CD14-positive monocyte (primary cell): Measurements from ENCODE around the gene CAMK1D. TPM values are rescaled to one million over a fixed set of nuclear protein-coding genes. Genes with fewer than 3 reads are reported as not detected.

ENCODE experiments used
- DNase-seq, 3 donors: peaks; one replicate each; pipeline ENCODE4 v3.0.0-alpha.2; 2011 to 2022
- H2AFZ ChIP-seq: 2 replicates; pipeline ENCODE4 v1.6.0; 2012; ENCODE audit warnings: mild to moderate bottlenecking, low read depth, low read length, inconsistent platforms; ENCODE audit not compliant: insufficient read depth, poor library complexity, severe bottlenecking
- H3K27ac ChIP-seq, 2 donors: 1 replicate in 1 of 2; 2 replicates in 1 of 2; pipeline ENCODE4 v1.5.1; 2012 to 2013; ENCODE audit warnings: low read length in 2 of 2, control low read depth in 1 of 2, inconsistent platforms in 1 of 2, low read depth in 1 of 2, mild to moderate bottlenecking in 1 of 2
- H3K27me3 ChIP-seq, 2 donors: one replicate each; pipeline versions ENCODE4 v1.6.0 to v1.6.1; 2011 to 2013; ENCODE audit warnings: low read length in 2 of 2; ENCODE audit not compliant: control insufficient read depth in 2 of 2, insufficient read depth in 2 of 2
- H3K36me3 ChIP-seq, 2 donors: replicated peaks in 1 of 2; 1 replicate in 1 of 2; 2 replicates in 1 of 2; pipeline versions ENCODE4 v1.5.1 to v1.6.1; 2012 to 2013; ENCODE audit warnings: low read length in 2 of 2, control low read depth in 1 of 2, inconsistent platforms in 1 of 2, mild to moderate bottlenecking in 1 of 2; ENCODE audit not compliant: insufficient read depth in 2 of 2, control insufficient read depth in 1 of 2
- H3K4me1 ChIP-seq, 2 donors: 1 replicate in 1 of 2; 2 replicates in 1 of 2; pipeline versions ENCODE4 v1.5.1 to v1.6.1; 2012 to 2013; ENCODE audit warnings: low read length in 2 of 2, control low read depth in 1 of 2, inconsistent platforms in 1 of 2, mild to moderate bottlenecking in 1 of 2, moderate library complexity in 1 of 2; ENCODE audit not compliant: insufficient read depth in 2 of 2, control insufficient read depth in 1 of 2
- H3K4me2 ChIP-seq: replicated peaks from 2 replicates; pipeline ENCODE3; 2012; ENCODE audit warnings: low read length, moderate library complexity, mild to moderate bottlenecking; ENCODE audit not compliant: poor library complexity, severe bottlenecking; ENCODE audit errors: extremely low read depth
- H3K4me3 ChIP-seq, 3 experiments: fragments of 200-600 bp in 1 of 3; sonication (generic) in 1 of 3; replicated peaks in 1 of 3; 1 replicate in 2 of 3; 2 replicates in 1 of 3; pipeline ENCODE4 v1.5.1; 2011 to 2013; ENCODE audit warnings: low read length in 3 of 3, mild to moderate bottlenecking in 3 of 3, control low read depth in 2 of 3, low read depth in 2 of 3, inconsistent platforms in 1 of 3, moderate library complexity in 1 of 3
- H3K79me2 ChIP-seq: 2 replicates; pipeline ENCODE4 v1.6.0; 2012; ENCODE audit warnings: mild to moderate bottlenecking, control low read depth, inconsistent platforms, low read length, moderate library complexity; ENCODE audit not compliant: insufficient read depth
- H3K9ac ChIP-seq: 2 replicates; pipeline ENCODE4 v1.6.0; 2017; ENCODE audit warnings: low read length, mild to moderate bottlenecking; ENCODE audit not compliant: insufficient read depth, poor library complexity, severe bottlenecking
- H3K9me3 ChIP-seq, 2 donors: replicated peaks in 1 of 2; 1 replicate in 1 of 2; 2 replicates in 1 of 2; pipeline versions ENCODE4 v1.5.1 to v1.6.1; 2012 to 2013; ENCODE audit warnings: low read length in 2 of 2, control low read depth in 1 of 2; ENCODE audit not compliant: control insufficient read depth in 1 of 2, insufficient read depth in 1 of 2
- H4K20me1 ChIP-seq: 2 replicates; pipeline ENCODE4 v1.6.0; 2012; ENCODE audit warnings: mild to moderate bottlenecking, low read length, control low read depth, moderate library complexity; ENCODE audit not compliant: insufficient read depth
- H3K27ac Mint-ChIP-seq, 7 donors: one replicate each; pipeline ENCODE4 v1.8.0; 2020; ENCODE audit warnings: mild to moderate bottlenecking in 7 of 7, mixed read lengths in 7 of 7, moderate library complexity in 6 of 7, inconsistent platforms in 2 of 7
- H3K27me3 Mint-ChIP-seq, 3 donors: one replicate each; pipeline ENCODE4 v1.8.0; 2021 to 2022; ENCODE audit warnings: low read depth in 3 of 3, mild to moderate bottlenecking in 3 of 3, mixed read lengths in 3 of 3, moderate library complexity in 3 of 3, inconsistent platforms in 1 of 3
- H3K36me3 Mint-ChIP-seq, 2 donors: one replicate each; pipeline ENCODE4 v1.8.0; 2020; ENCODE audit warnings: mixed read lengths in 2 of 2, inconsistent platforms in 1 of 2, mild to moderate bottlenecking in 1 of 2
- H3K4me1 Mint-ChIP-seq: one replicate; pipeline ENCODE4 v1.8.0; 2020; ENCODE audit warnings: mild to moderate bottlenecking, mixed read lengths
- H3K4me3 Mint-ChIP-seq, 2 donors: one replicate each; pipeline ENCODE4 v1.8.0; 2020; ENCODE audit warnings: mild to moderate bottlenecking in 2 of 2, mixed read lengths in 2 of 2, moderate library complexity in 1 of 2
- H3K9me3 Mint-ChIP-seq, 7 donors: one replicate each; pipeline ENCODE4 v1.8.0; 2020 to 2022; ENCODE audit warnings: mixed read lengths in 7 of 7, mild to moderate bottlenecking in 6 of 7, moderate library complexity in 6 of 7, inconsistent platforms in 2 of 7
- whole genome bisulfite sequencing: methylation state at CpG from one replicate; pipeline ENCODE4 v1.1.5; 2013; ENCODE audit warnings: missing lambda C conversion rate; ENCODE audit not compliant: insufficient coverage; 5-methylcytosine and 5-hydroxymethylcytosine counted together
- intact Hi-C, 2 donors: fragments of 100-400 bp; cut with micrococcal nuclease; formaldehyde crosslinking; loops; one replicate each; pipeline versions ENCODE4 v1.15.0 to v1.15.1; 2023
- polyA plus RNA-seq, 3 donors: library from polyadenylated mRNA; depleted of rRNA in 1 of 3; unstranded in 2 of 3; stranded (reverse) in 1 of 3; fragments of 300-500 nt in 2 of 3; fragments of >200 nt in 1 of 3; fragmentation: Illumina TruSeq in 2 of 3; gene quantifications; 1 replicate in 2 of 3; 2 replicates in 1 of 3; pipeline ENCODE4 v1.2.3, GENCODE V29; 2012 to 2021
- TF ChIP-seq, protein P1 (sequence below): fragments of 200-600 bp; IDR thresholded peaks from one replicate; pipeline ENCODE4 v1.8.0; 2022; ENCODE audit warnings: antibody characterized with exemption, mild to moderate bottlenecking

CAMK1D gene
- polyA plus RNA-seq, 3 donors: 6.7 to 11.8 (median 7.1) TPM

DNA sequence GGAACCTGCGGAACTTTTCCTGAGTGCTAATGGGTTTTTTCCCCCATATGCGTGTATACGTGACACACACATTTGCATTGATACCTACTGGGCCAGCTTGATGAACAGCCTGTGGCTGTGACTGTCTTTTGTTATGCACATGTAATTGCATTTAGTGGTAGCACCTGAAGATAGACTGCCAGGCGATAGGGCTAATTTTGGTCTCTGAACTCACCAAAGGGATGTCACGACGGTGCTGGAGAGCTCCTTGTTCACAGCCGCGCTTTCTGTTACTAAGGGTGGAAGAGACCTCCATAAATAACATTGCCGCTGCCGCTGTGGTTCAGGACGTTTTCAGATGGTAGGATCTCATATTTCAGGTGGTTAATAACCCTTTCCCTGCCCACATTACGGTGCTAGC is 133.2 kb downstream of the CAMK1D start:
- peaks cover 0 to 3% of the 10 kb centered on the region in 2 donors for H3K36me3 Mint-ChIP-seq
- no peak overlapping the region for H3K9ac ChIP-seq
- H3K4me1 Mint-ChIP-seq: peaks cover 18% of the 10 kb centered on the region
- peak overlapping the region; percentile 39 to 84 for H3K4me3 Mint-ChIP-seq
- H3K79me2 ChIP-seq: no peaks in the 10 kb centered on the region
- no peaks in the 10 kb centered on the region for H3K9me3 ChIP-seq
- intact Hi-C loops: no loop called here
- no peak overlapping the region for H3K27ac ChIP-seq
- no peaks in the 10 kb centered on the region for H3K36me3 ChIP-seq
- H3K4me2 ChIP-seq: peak overlapping the region; percentile 62
- peak overlapping the region in 1 of 7 donors; percentile 69 for H3K27ac Mint-ChIP-seq
- peaks cover 57% of the 10 kb centered on the region for H4K20me1 ChIP-seq
- peaks cover 1 to 6% (median 2%) of the 10 kb centered on the region in 7 donors for H3K9me3 Mint-ChIP-seq
- TF ChIP-seq, protein P1, sequence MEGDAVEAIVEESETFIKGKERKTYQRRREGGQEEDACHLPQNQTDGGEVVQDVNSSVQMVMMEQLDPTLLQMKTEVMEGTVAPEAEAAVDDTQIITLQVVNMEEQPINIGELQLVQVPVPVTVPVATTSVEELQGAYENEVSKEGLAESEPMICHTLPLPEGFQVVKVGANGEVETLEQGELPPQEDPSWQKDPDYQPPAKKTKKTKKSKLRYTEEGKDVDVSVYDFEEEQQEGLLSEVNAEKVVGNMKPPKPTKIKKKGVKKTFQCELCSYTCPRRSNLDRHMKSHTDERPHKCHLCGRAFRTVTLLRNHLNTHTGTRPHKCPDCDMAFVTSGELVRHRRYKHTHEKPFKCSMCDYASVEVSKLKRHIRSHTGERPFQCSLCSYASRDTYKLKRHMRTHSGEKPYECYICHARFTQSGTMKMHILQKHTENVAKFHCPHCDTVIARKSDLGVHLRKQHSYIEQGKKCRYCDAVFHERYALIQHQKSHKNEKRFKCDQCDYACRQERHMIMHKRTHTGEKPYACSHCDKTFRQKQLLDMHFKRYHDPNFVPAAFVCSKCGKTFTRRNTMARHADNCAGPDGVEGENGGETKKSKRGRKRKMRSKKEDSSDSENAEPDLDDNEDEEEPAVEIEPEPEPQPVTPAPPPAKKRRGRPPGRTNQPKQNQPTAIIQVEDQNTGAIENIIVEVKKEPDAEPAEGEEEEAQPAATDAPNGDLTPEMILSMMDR: no peak
- peak overlapping the region in 1 of 3 experiments; percentile 61 for H3K4me3 ChIP-seq
- DNase-seq: no peak
- H3K27me3 Mint-ChIP-seq: peaks cover 2 to 10% (median 4%) of the 10 kb centered on the region in 3 donors
- WGBS: no CpG with 5 or more reads among the region's 12 CpGs
- peaks cover 0 to 11% of the 10 kb centered on the region in 2 donors for H3K4me1 ChIP-seq
- no peak overlapping the region for H2AFZ ChIP-seq
- H3K27me3 ChIP-seq: no peaks in the 10 kb centered on the region

DNA sequence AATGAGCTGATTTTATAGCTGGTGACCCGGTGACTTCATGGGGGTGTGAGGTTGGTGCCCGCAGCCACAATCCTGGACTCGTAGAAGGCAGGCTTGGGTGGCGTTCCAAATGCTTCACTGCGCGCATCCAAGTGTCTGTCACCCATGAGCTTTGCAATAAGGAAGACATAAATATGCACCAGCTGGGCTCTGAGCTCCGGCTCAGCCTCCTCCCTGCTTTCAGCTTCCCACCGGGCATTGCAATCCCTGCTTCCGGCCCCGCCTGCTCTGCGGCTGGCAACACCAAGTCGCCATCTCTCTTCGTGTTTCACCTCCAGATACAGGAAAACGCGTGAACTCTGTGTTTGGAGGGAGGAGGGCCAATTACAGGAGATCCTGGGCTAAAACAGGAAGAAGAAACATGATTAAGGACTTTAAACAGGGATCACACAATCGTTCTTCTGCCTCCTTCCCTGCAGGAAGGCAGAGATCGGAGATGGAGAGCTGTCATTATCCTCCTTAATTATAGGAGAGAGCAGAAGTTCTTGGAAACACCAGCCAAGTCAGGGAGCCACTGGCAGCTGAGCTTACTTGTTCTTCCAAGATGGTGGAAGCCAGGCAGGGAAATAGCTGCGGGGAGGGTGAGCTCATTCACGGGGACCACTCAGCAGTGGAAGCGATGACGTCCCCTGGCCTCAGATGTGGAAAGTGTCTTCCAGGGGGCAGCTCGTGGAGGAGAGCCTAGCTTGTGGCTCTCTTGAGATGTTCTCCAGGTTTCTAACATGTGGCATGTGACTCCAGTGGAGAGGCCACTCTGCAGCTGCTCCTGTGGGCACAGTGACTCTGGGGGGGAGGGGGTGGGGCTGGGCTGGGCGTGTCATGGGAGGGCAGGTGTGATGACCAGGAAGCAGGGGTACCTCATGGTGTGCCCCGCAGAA is 134.9 kb downstream of the CAMK1D start:
- Mint-ChIP-seq H3K9me3 (peaks cover 1 to 6% (median 2%) of the 10 kb centered on the region in 7 donors), H3K27ac (peak overlapping the region in 1 of 7 donors; percentile 58), H3K4me3 (no peak overlapping the region), H3K36me3 (peaks cover 0 to 3% of the 10 kb centered on the region in 2 donors), H3K27me3 (peaks cover 2 to 10% (median 4%) of the 10 kb centered on the region in 3 donors), H3K4me1 (peaks cover 18% of the 10 kb centered on the region)
- H3K4me2 ChIP-seq: no peak overlapping the region
- H3K36me3 ChIP-seq: no peaks in the 10 kb centered on the region
- peaks cover 0 to 11% of the 10 kb centered on the region in 2 donors for H3K4me1 ChIP-seq
- H3K9me3 ChIP-seq: no peaks in the 10 kb centered on the region
- no peak overlapping the region for H3K4me3 ChIP-seq
- H3K27ac ChIP-seq: no peak overlapping the region
- WGBS: 97% methylated on average over 15 of the region's 24 CpGs
- intact Hi-C loops: no loop called here
- DNase-seq: no peak
- no peak overlapping the region for H2AFZ ChIP-seq
- no peak overlapping the region for H3K9ac ChIP-seq
- no peaks in the 10 kb centered on the region for H3K79me2 ChIP-seq
- no peaks in the 10 kb centered on the region for H3K27me3 ChIP-seq
- peaks cover 63% of the 10 kb centered on the region for H4K20me1 ChIP-seq
- TF ChIP-seq, protein P1: no peak
